Measurements from ENCODE around the gene SLC35G3.
"Not testable (repeated sequence)": the region's sequence is repeated elsewhere in the genome, so short reads cannot be mapped to it uniquely, and the experiment has no call there.

The SLC35G3 gene

DNA sequence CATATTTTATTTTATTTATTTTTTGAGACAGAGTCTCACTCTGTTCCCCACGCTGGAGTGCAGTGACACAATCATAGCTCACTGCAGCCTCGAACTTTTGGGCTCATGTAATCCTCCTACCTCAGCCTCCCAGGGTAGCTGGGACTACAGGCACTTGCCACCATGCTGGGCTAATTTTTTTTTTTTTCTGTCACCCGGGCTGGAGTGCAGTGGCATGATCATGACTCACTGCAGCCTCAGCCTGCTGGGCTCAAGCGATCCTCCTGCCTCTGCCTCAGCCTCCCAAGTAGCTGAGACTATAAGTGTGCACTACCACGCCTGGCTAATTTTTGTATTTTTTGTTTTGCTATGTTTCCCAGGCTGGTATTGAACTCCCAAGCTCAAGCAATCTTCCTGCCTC is 29.5 kb downstream of the SLC35G3 start:
- no peak for DNase-seq (ENCODE audit: low read depth, low spot score)

GRCh38 chr17:35163886-35164285 is 30.3 kb downstream of the SLC35G3 start:
- no peak for DNase-seq (ENCODE audit: low read depth, low spot score)

GRCh38 chr17:35162755-35163154 is 31.4 kb downstream of the SLC35G3 start:
- no peak for DNase-seq (ENCODE audit: low read depth, low spot score)

DNA sequence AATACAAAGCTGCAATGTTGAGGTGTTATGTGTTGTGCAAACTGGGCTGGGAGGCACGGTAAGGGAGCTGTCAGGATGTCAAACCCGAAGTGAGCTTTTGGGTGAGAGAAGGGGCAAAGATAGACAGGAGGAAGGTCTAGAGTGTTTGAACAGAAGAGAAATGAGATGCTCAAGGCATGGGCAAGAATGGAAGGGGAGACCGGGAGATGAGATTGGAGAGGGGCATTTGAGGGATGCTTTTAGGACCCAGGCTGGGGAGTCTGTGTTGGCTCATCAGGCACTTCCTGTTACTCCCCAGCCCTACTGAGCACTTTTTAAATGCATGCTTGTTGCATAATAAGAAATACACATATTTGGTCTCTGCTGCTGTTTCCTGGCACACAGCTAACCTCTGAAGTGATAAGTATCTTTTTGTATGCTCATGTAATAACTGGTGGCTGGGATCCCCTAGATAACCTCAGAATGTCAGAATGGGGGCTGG is 32.9 kb downstream of the SLC35G3 start:
- DNase-seq (ENCODE audit: low read depth, low spot score) = no peak

- no peak for DNase-seq (ENCODE audit: low read depth, low spot score)
Measured at GRCh38 chr17:35160354-35161201, 33.6 kb downstream of the SLC35G3 start.

GRCh38 chr17:35159940-35160339 is 34.3 kb downstream of the SLC35G3 start:
- no peak for DNase-seq (ENCODE audit: low read depth, low spot score)

DNA sequence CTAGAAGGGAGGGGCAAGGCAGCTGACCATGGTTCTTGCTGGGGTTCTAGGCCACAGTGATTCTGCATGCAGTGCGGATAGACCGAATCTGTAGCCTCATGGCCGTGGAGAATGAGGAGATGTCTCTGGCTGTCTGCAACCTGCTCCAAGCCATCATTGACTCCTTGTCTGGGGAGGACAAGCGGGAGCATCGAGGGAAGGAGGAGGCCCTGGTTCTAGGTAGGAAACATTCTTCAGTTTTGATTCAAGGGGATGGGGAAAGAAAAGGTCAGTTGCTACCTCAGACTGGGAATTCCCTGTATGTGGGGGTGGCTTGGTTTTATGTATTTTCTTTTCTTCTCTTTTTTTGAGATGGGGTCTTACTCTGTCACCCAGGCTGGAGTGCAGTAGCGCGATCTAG is 38.9 kb downstream of the SLC35G3 start:
- DNase-seq (ENCODE audit: low read depth, low spot score) = no peak

- DNase-seq (ENCODE audit: low read depth, low spot score) = no peak
Measured at GRCh38 chr17:35154196-35155165, 39.7 kb downstream of the SLC35G3 start.

DNA sequence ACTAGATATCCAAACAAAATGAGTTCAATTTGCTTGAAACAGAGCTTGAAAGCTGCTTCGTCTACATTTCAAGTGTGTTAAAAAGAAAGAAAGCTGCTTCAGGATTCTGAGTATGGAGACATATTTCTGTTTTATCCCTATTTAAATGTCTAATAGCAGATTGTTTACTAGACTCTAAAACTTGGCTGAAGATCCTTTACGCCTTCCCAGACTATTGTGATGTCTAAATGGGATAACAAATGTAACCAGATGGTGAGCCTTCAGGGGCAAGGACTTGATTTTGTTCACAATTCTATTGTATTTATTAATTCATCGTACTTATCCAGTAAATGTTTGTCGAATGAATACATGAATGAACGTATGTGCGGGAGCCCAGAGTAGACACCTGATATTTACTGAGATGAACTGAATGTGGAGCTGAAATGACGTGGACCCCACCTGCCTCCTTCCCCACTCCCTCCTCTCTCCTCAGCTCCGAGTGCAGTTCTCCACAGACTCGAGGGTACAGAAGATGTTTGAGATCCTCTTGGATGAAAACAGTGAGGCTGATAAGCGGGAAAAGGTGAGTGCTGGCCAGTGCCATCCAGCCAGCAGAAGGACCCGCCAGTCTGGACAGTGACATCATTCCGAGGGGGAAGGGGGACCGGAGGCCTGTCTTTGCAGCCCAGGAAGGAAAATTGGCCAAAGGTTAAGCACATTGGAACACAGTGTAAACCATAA is 41.6 kb downstream of the SLC35G3 start:
- DNase-seq (ENCODE audit: low read depth, low spot score) = no peak

DNA sequence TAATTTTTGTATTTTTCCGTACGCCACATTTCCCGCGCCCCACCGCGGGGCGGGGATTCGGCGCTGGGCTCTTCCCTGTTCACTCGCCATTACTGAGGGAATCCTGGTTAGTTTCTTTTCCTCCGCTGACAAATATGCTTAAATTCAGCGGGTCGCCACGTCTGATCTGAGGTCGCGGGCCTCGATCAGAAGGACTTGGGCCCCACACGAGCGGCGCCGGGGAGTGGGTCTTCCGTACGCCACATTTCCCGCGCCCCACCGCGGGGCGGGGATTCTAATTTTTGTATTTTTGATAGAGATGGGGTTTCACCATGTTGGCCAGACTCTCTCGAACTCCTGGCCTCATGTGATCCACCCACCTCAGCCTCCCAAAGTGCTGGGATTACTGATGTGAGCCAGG is 43.1 kb downstream of the SLC35G3 start:
- not testable (repeated sequence) for DNase-seq (ENCODE audit: low read depth, low spot score)

- DNase-seq (ENCODE audit: low read depth, low spot score) = no peak
Measured at GRCh38 chr17:35149941-35150340, 44.3 kb downstream of the SLC35G3 start.

DNA sequence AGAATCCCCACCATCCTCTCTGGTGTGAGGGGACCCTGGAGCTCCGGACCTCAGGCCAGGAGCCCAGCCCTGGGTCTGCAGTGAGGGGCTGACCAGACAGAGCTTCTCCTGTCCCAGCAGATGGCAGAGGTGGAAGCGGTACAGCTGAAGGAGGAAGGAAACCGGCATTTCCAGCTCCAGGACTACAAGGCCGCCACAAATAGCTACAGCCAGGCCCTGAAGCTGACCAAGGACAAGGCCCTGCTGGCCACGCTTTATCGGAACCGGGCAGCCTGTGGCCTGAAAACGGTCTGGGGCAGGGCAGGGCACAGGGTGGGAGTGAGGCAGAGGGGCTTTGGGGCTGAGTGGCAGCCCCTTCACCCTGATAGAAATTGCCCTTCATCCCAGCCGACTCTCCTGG is 46.0 kb downstream of the SLC35G3 start:
- DNase-seq (ENCODE audit: low read depth, low spot score) = no peak

DNA sequence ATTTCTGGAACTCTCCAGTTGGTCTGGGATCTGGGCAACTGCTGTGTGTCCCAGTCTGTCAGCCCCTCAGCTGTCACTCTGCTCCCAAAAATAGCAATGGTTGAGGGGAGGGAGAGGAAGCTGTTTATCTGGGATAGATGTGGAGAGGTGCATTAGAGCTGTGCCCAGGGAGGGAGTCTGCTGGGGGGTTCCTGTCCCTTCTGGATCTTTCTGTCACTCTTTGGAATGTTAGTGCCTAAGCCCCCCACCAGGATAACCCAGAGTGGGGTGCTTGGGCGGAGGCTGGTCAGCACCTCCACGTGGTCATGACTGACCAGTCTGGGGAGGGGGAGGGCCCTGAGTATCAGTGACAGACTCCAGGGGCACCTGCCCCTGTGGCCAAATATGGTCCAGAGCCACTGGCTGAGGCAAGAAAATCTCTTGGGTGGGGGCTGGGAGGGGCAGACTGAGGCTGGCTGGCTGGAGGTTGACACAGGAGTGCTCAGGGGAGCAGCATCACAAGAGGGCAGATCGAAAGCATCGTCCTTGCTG is 46.8 kb downstream of the SLC35G3 start, which contains the start of gene UNC45B:
UNC45B (plus strand) TSS at position 443 of the 531 bp plus-strand sequence. CDS start 447 bp downstream, outside the sequence.
- DNase-seq (ENCODE audit: low read depth, low spot score) = no peak

DNA sequence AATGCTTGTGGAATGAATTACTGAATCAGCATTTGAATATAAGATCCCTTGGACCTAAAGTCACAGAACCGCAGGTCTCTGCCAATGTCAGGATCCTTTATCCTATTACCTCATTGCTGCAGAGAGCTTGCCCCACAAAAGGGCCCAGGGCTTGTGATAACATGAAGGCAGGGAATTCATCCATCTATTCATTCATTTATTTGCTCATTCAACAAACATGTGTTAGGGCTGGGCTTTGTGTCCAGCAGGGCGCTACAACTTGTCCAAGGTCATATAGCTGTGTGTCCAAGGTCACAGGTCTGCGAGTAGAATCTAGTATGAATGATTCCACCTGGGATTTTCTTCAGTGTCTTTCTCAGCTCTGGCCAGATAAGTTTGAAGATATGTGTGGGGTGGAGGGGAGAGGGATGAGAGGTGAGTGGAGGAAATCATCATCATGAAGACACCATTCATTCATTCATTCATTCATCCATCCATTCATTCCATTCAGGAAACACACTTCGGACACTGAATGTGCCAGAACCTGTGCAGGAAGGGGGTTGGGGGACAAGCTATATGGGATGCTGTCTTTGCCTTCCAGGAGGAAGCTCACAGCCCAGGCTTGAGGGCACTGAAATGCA is 47.9 kb downstream of the SLC35G3 start:
- no peak for DNase-seq (ENCODE audit: low read depth, low spot score)

DNA sequence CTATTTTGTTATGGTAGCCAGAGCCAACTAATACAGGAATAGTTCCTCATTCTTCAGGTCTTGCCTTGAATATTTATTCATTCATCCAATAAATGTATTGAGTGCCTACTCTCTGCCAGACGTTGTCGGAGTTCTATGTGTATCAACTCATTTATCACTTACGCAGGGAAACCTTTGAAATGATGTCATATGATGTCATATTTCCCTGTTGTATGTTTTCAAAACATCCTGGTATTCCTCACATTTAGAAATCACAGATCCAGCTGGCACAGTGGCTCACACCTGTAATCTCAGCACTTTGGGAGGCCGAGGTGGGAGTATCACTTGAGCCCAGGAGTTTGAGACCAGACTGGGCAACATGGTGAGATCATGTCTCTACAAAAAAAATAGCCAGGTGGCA is 49.4 kb downstream of the SLC35G3 start:
- no peak for DNase-seq (ENCODE audit: low read depth, low spot score)
